H1 (cell line): ENCODE results near the gene COL4A2. TPM values are rescaled to one million over a fixed set of nuclear protein-coding genes. Genes with fewer than 3 reads are reported as not detected.

Experiments
- CTCF ChIA-PET: fragments of 300-600 bp; sonication (Branson Sonifier 250); formaldehyde crosslinking; loops from one replicate; lab custom pipeline; 2021; ENCODE audit not compliant: partially characterized antibody; lab: Charles Lee
- POLR2A ChIA-PET: fragments of 300-600 bp; sonication (Branson Sonifier 250); formaldehyde crosslinking; loops from one replicate; lab custom pipeline; 2021; ENCODE audit warnings: inconsistent platforms; ENCODE audit not compliant: partially characterized antibody; lab: Charles Lee
- DNase-seq, 2 experiments: peaks; one replicate each; pipeline versions ENCODE4 v3.0.0 to v3.0.0-alpha.2; 2010 to 2022; ENCODE audit warnings: low spot score in 2 of 2, low read depth in 1 of 2, mixed read lengths in 1 of 2
- FAIRE-seq: peaks from 2 replicates; lab custom pipeline; 2011; peaks lifted over from hg19 to GRCh38; lab: Jason Lieb, UNC
- H2AFZ ChIP-seq: 2 replicates; pipeline ENCODE4 v1.8.1; 2012; ENCODE audit warnings: low read length, inconsistent platforms
- H2AK5ac ChIP-seq: 2 replicates; pipeline ENCODE4 v1.6.1; 2013; ENCODE audit warnings: low read depth, low read length
- H2BK120ac ChIP-seq: replicated peaks from 2 replicates; pipeline ENCODE3; 2013; ENCODE audit warnings: low read depth, low read length, inconsistent platforms
- H2BK12ac ChIP-seq: 2 replicates; pipeline ENCODE4 v1.6.1; 2013; ENCODE audit warnings: low read depth, low read length
- H2BK15ac ChIP-seq: 2 replicates; pipeline ENCODE4 v1.6.1; 2013; ENCODE audit warnings: low read length
- H2BK20ac ChIP-seq: 2 replicates; pipeline ENCODE4 v1.6.1; 2013; ENCODE audit warnings: low read length
- H2BK5ac ChIP-seq: 2 replicates; pipeline ENCODE4 v1.6.1; 2013; ENCODE audit warnings: low read depth, low read length
- H3K14ac ChIP-seq: 2 replicates; pipeline ENCODE4 v1.6.1; 2013; ENCODE audit warnings: inconsistent platforms; ENCODE audit not compliant: insufficient read length
- H3K18ac ChIP-seq: 2 replicates; pipeline ENCODE4 v1.6.1; 2013; ENCODE audit warnings: low read length; ENCODE audit errors: extremely low read depth
- H3K23ac ChIP-seq: 2 replicates; pipeline ENCODE4 v1.6.1; 2013; ENCODE audit warnings: inconsistent platforms; ENCODE audit not compliant: insufficient read length
- H3K23me2 ChIP-seq: 2 replicates; pipeline ENCODE4 v1.6.1; 2013; ENCODE audit warnings: low read depth, low read length
- H3K27ac ChIP-seq: 2 replicates; pipeline ENCODE4 v1.6.1; 2011; ENCODE audit warnings: low read depth, low read length, inconsistent platforms
- H3K27me3 ChIP-seq, 4 experiments: replicated peaks in 1 of 4; 1 replicate in 1 of 4; 2 replicates in 3 of 4; pipeline versions ENCODE4 v1.6.1 to v1.8.1; 2011 to 2013; ENCODE audit warnings: low read length in 3 of 4, mild to moderate bottlenecking in 3 of 4, inconsistent platforms in 2 of 4, mixed read lengths in 2 of 4, moderate library complexity in 1 of 4; ENCODE audit not compliant: control insufficient read depth in 3 of 4, insufficient read depth in 3 of 4; ENCODE audit errors: extremely low read depth in 1 of 4
- H3K36me3 ChIP-seq, 4 experiments: 2 replicates each; pipeline versions ENCODE4 v1.6.1 to v1.8.1; 2011 to 2013; ENCODE audit warnings: mild to moderate bottlenecking in 4 of 4, low read length in 3 of 4, moderate library complexity in 2 of 4, control low read depth in 1 of 4, inconsistent platforms in 1 of 4; ENCODE audit not compliant: insufficient read depth in 4 of 4, control insufficient read depth in 2 of 4
- H3K4ac ChIP-seq: replicated peaks from 2 replicates; pipeline ENCODE3; 2013; ENCODE audit warnings: low read length, low read depth, mixed read lengths, inconsistent platforms; ENCODE audit not compliant: insufficient read length
- H3K4me1 ChIP-seq, 4 experiments: replicated peaks in 1 of 4; 1 replicate in 1 of 4; 2 replicates in 3 of 4; pipeline versions ENCODE4 v1.6.1 to v1.8.1; 2011 to 2013; ENCODE audit warnings: low read length in 3 of 4, inconsistent platforms in 2 of 4, mixed read lengths in 1 of 4; ENCODE audit not compliant: insufficient read depth in 4 of 4, control insufficient read depth in 3 of 4
- H3K4me2 ChIP-seq, 2 experiments: 2 replicates each; pipeline versions ENCODE4 v1.6.1 to v1.8.1; 2011 to 2013; ENCODE audit warnings: low read depth in 2 of 2, low read length in 2 of 2, control low read depth in 1 of 2, inconsistent platforms in 1 of 2, mild to moderate bottlenecking in 1 of 2; ENCODE audit not compliant: insufficient read depth in 1 of 2
- H3K4me3 ChIP-seq, 4 experiments: fragments of 200-600, 300-600 bp in 1 of 4; sonication (generic), shearing (Covaris generic), sonication (Bioruptor Twin) in 1 of 4; 2 replicates each; pipeline versions ENCODE4 v1.5.1 to v1.8.1; 2011 to 2016; ENCODE audit warnings: low read length in 4 of 4, low read depth in 3 of 4, control low read depth in 2 of 4, inconsistent platforms in 2 of 4, mild to moderate bottlenecking in 2 of 4, mixed read lengths in 1 of 4, moderate library complexity in 1 of 4; ENCODE audit not compliant: insufficient read depth in 2 of 4; ENCODE audit errors: extremely low read depth in 1 of 4
- H3K56ac ChIP-seq: replicated peaks from 2 replicates; pipeline ENCODE3; 2013; ENCODE audit warnings: low read depth, mild to moderate bottlenecking, mixed read lengths, low read length, inconsistent platforms; ENCODE audit not compliant: insufficient read length
- H3K79me1 ChIP-seq: 2 replicates; pipeline ENCODE4 v1.6.1; 2013; ENCODE audit warnings: low read depth, low read length, control low read depth
- H3K79me2 ChIP-seq, 2 experiments: 2 replicates each; pipeline versions ENCODE4 v1.6.1 to v1.8.1; 2012 to 2013; ENCODE audit warnings: low read length in 2 of 2, mild to moderate bottlenecking in 2 of 2, inconsistent platforms in 1 of 2; ENCODE audit not compliant: insufficient read depth in 2 of 2, control insufficient read depth in 1 of 2
- H3K9ac ChIP-seq, 4 experiments: replicated peaks in 1 of 4; 1 replicate in 1 of 4; 2 replicates in 3 of 4; pipeline versions ENCODE4 v1.6.1 to v1.8.1; 2011 to 2013; ENCODE audit warnings: low read depth in 3 of 4, low read length in 3 of 4, control low read depth in 2 of 4, mild to moderate bottlenecking in 2 of 4, moderate library complexity in 2 of 4, inconsistent platforms in 1 of 4; ENCODE audit errors: extremely low read depth in 1 of 4
- H3K9me3 ChIP-seq, 2 experiments: 2 replicates each; pipeline versions ENCODE4 v1.6.1 to v1.8.1; 2012 to 2013; ENCODE audit warnings: mild to moderate bottlenecking in 2 of 2, moderate library complexity in 2 of 2, control low read depth in 1 of 2, inconsistent platforms in 1 of 2, low read depth in 1 of 2, low read length in 1 of 2, mixed read lengths in 1 of 2; ENCODE audit not compliant: insufficient read depth in 2 of 2
- H4K20me1 ChIP-seq, 2 experiments: replicated peaks in 1 of 2; 2 replicates each; pipeline versions ENCODE3 to v1.8.1; 2011 to 2013; ENCODE audit warnings: inconsistent platforms in 2 of 2, low read length in 2 of 2, mild to moderate bottlenecking in 1 of 2; ENCODE audit not compliant: insufficient read depth in 2 of 2, control insufficient read depth in 1 of 2
- H4K5ac ChIP-seq: 2 replicates; pipeline ENCODE4 v1.6.1; 2013; ENCODE audit warnings: low read length, low read depth, mixed read lengths, inconsistent platforms; ENCODE audit not compliant: insufficient read length
- H4K8ac ChIP-seq: 2 replicates; pipeline ENCODE4 v1.8.0; 2013; ENCODE audit warnings: mild to moderate bottlenecking, moderate library complexity, low read length, inconsistent platforms; ENCODE audit not compliant: insufficient read depth; ENCODE audit errors: extremely low read depth
- H4K91ac ChIP-seq: replicated peaks from 2 replicates; pipeline ENCODE3; 2013; ENCODE audit warnings: low read length, mixed read lengths, inconsistent platforms; ENCODE audit not compliant: insufficient read length
- BACH1 ChIP-seq: IDR thresholded peaks from 2 replicates; pipeline ENCODE4 v1.6.1; 2012; ENCODE audit warnings: low read length, improper control_type of control experiment
- BRCA1 ChIP-seq: IDR thresholded peaks from 2 replicates; pipeline ENCODE4 v1.6.1; 2012; ENCODE audit warnings: low read depth, low read length, improper control_type of control experiment
- CBX5 ChIP-seq: fragments of 300-800, 300-1000 bp; sonication (generic); IDR thresholded peaks from 2 replicates; pipeline ENCODE4 v1.7.1; 2016; ENCODE audit warnings: antibody characterized with exemption, low read length, low read depth
- JUND ChIP-seq: IDR thresholded peaks from 2 replicates; pipeline ENCODE4 v1.6.1; 2011; ENCODE audit warnings: mild to moderate bottlenecking, improper control_type of control experiment, low read length
- KDM5A ChIP-seq: fragments of 200-600 bp; IDR thresholded peaks from 2 replicates; pipeline ENCODE4 v1.7.1; 2012; ENCODE audit warnings: mild to moderate bottlenecking, low read length, inconsistent platforms, mixed read lengths
- PHF8 ChIP-seq: fragments of 200-600 bp; sonication (generic); conservative IDR thresholded peaks from 2 replicates; pipeline ENCODE4 v1.7.1; 2012; ENCODE audit warnings: low read depth, mild to moderate bottlenecking, inconsistent platforms, low read length, moderate library complexity
- POLR2AphosphoS5 ChIP-seq: IDR thresholded peaks from 2 replicates; pipeline ENCODE4 v1.6.1; 2011; ENCODE audit warnings: low read depth, low read length
- POU5F1 ChIP-seq: IDR thresholded peaks from 2 replicates; pipeline ENCODE4 v1.6.1; 2011; ENCODE audit warnings: low read depth, mild to moderate bottlenecking, low read length, moderate library complexity
- SAP30 ChIP-seq: fragments of 300-600 bp; sonication (generic); IDR thresholded peaks from 2 replicates; pipeline ENCODE4 v1.7.1; 2012; ENCODE audit warnings: low read length, moderate library complexity, mild to moderate bottlenecking, inconsistent platforms; ENCODE audit not compliant: insufficient read depth, insufficient replicate concordance
- SIX5 ChIP-seq: IDR thresholded peaks from 2 replicates; pipeline ENCODE4 v1.6.1; 2011; ENCODE audit warnings: mild to moderate bottlenecking, low read depth, low read length
- TBP ChIP-seq: IDR thresholded peaks from 2 replicates; pipeline ENCODE4 v1.6.1; 2011; ENCODE audit warnings: low read depth, low read length, improper control_type of control experiment
- WGBS, 2 experiments: shearing (Covaris generic) in 1 of 2; methylation state at CpG; one replicate each; pipeline versions ENCODE4 v1.1.6 to v1.1.7; 2013 to 2015; ENCODE audit warnings: low lambda C conversion rate in 2 of 2, mixed read lengths in 2 of 2, inconsistent platforms in 1 of 2, low coverage in 1 of 2, missing lambda C conversion rate in 1 of 2; ENCODE audit not compliant: insufficient replicate concordance in 2 of 2, insufficient coverage in 1 of 2, insufficient read length in 1 of 2; ENCODE audit errors: extremely low coverage in 1 of 2, missing lambda C conversion rate in 1 of 2; 5-methylcytosine and 5-hydroxymethylcytosine counted together
- polyA plus RNA-seq, 7 experiments: library from polyadenylated mRNA; depleted of rRNA in 3 of 7; stranded (reverse) in 5 of 7; unstranded in 2 of 7; fragments of >200 nt in 5 of 7; fragments of 200-250 nt in 2 of 7; gene quantifications; 1 replicate in 5 of 7; 2 replicates in 1 of 7; 4 replicates in 1 of 7; pipeline versions ENCODE4 v1.2.1 to v1.2.3, GENCODE V29; 2011 to 2013; ENCODE audit warnings: missing spikeins in 2 of 7, mixed read lengths in 2 of 7
- total RNA-seq: library from RNA; stranded (reverse); fragmentation: NEBNext Ultra II Directional; extraction: Animal tissue kit (Norgen Biotek cat#: 25700); gene quantifications from 2 replicates; pipeline ENCODE4 v1.2.1, GENCODE V29; 2021
- TF ChIP-seq, protein P1 (sequence below), 3 experiments: IDR thresholded peaks; 1 replicate in 2 of 3; 2 replicates in 1 of 3; pipeline versions ENCODE4 v1.5.1 to v1.6.1; 2011; ENCODE audit warnings: low read length in 3 of 3, mild to moderate bottlenecking in 3 of 3, inconsistent platforms in 2 of 3, low read depth in 1 of 3, moderate library complexity in 1 of 3; ENCODE audit not compliant: insufficient read depth in 1 of 3; ENCODE audit errors: control extremely low read depth in 1 of 3

Gene COL4A2
- total and polyA plus RNA-seq, 2 of the 8 experiments (the other 6 are each of a cell fraction or from before 2014, with no cell fraction given), result 80.4 to 87.3 TPM

DNA sequence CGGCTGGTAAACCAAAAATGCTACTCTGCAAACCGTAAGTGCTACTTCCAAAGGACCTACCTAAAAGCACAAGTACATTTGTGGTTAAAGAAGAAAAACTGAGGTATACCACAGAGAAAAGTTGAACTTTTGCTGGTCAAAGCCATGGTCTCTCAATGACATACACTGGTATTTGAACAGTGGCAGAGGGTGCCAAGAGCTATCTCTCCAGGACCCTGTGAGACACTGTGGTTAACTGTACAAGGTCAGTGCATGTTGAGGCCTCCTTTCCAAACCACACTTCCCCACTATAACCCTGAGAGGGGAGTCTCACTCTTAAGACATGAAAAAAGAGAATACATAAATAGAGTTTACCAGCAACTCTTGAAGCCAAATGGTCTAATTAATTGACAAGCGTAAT is 49.7 kb upstream of the COL4A2 start:
- Histone ChIP-seq H2BK12ac (no peak overlapping the region), H4K20me1 (no peaks in the 10 kb centered on the region), H2AFZ (no peak overlapping the region), H3K79me1 (no peaks in the 10 kb centered on the region; the same call in 1 of the 2 replicates), H3K4me1 (peaks cover 2 to 8% (median 3%) of the 10 kb centered on the region in 4 experiments; a peak in 6 of 7 replicates), H3K4me3 (no peak overlapping the region), H3K14ac (no peak overlapping the region), H3K56ac (no peak overlapping the region), H3K4me2 (no peak overlapping the region), H3K4ac (no peak overlapping the region), H2AK5ac (no peak overlapping the region), H3K27ac (no peak overlapping the region), H3K9ac (no peak overlapping the region), H2BK15ac (no peak overlapping the region), H3K36me3 (no peaks in the 10 kb centered on the region), H3K23me2 (no peaks in the 10 kb centered on the region), H3K9me3 (no peaks in the 10 kb centered on the region), H3K79me2 (no peaks in the 10 kb centered on the region; a peak in 1 of 4 replicates), H3K27me3 (no peaks in the 10 kb centered on the region; a peak in 1 of 7 replicates), H4K8ac (no peak overlapping the region), H4K5ac (no peak overlapping the region), H2BK120ac (no peak overlapping the region), H2BK5ac (no peak overlapping the region), H3K23ac (no peak overlapping the region), H2BK20ac (no peak overlapping the region), H4K91ac (no peak overlapping the region), H3K18ac (no peak overlapping the region)
- CTCF ChIA-PET, result interaction anchor here (0.6 to 0.8 kb wide), 3 partner anchors 10 to 205 kb away, joined by 3 read pairs; no protein-coding TSS in a partner anchor
- no peak for FAIRE-seq
- POLR2A ChIA-PET, result no interaction called here
- no peak for DNase-seq
- 100% methylated on average over 3 of the region's 3 CpGs; no CpG with 5 or more reads in 1 of the 2 experiments for WGBS, 2 experiments
- TF ChIP-seq POLR2AphosphoS5 (no peak), SIX5 (no peak), TBP (no peak), POU5F1 (no peak), BACH1 (no peak), BRCA1 (no peak), KDM5A (no peak), SAP30 (no peak), CBX5 (no peak), PHF8 (no peak), JUND (no peak)
- TF ChIP-seq, protein P1, sequence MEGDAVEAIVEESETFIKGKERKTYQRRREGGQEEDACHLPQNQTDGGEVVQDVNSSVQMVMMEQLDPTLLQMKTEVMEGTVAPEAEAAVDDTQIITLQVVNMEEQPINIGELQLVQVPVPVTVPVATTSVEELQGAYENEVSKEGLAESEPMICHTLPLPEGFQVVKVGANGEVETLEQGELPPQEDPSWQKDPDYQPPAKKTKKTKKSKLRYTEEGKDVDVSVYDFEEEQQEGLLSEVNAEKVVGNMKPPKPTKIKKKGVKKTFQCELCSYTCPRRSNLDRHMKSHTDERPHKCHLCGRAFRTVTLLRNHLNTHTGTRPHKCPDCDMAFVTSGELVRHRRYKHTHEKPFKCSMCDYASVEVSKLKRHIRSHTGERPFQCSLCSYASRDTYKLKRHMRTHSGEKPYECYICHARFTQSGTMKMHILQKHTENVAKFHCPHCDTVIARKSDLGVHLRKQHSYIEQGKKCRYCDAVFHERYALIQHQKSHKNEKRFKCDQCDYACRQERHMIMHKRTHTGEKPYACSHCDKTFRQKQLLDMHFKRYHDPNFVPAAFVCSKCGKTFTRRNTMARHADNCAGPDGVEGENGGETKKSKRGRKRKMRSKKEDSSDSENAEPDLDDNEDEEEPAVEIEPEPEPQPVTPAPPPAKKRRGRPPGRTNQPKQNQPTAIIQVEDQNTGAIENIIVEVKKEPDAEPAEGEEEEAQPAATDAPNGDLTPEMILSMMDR (IDR thresholded peaks at IDR 0.05; ENCODE audit: control extremely low read depth in 1 of 3, insufficient read depth in 1 of 3, low read depth in 1 of 3, low read length in 3 of 3), result no peak
